ACC112 (cell line): Measurements from ENCODE around the gene NMRK1.
A peak's percentile ranks its signal among the peaks of the same experiment; 100 is the strongest.

Source experiments
- H2AFZ ChIP-seq: fragments of 200-600 bp; sonication (generic); one replicate; pipeline ENCODE4 v1.6.0; 2017; ENCODE audit warnings: antibody characterized with exemption, low read length; ENCODE audit not compliant: unreplicated experiment
- H3K27ac ChIP-seq: fragments of 200-600 bp; sonication (generic); 2 replicates; pipeline ENCODE4 v1.5.1; 2014; ENCODE audit warnings: low read depth, mild to moderate bottlenecking, antibody characterized with exemption, low read length, moderate library complexity
- H3K27me3 ChIP-seq: fragments of 200-600 bp; sonication (generic); 2 replicates; pipeline ENCODE4 v1.6.1; 2014; ENCODE audit warnings: mild to moderate bottlenecking, antibody characterized with exemption, low read length, moderate library complexity, mixed read lengths; ENCODE audit not compliant: insufficient read depth
- H3K36me3 ChIP-seq: fragments of 200-600 bp; sonication (generic); 2 replicates; pipeline ENCODE4 v1.6.1; 2016; ENCODE audit warnings: mild to moderate bottlenecking, antibody characterized with exemption, low read length, moderate library complexity, mixed read lengths; ENCODE audit not compliant: insufficient read depth
- H3K4me1 ChIP-seq: fragments of 200-600 bp; sonication (generic); one replicate; pipeline ENCODE4 v1.6.1; 2016; ENCODE audit warnings: low read length, mixed read lengths; ENCODE audit not compliant: insufficient read depth, unreplicated experiment, control insufficient read depth
- H3K4me3 ChIP-seq: fragments of 200-600 bp; sonication (generic); 2 replicates; pipeline ENCODE4 v1.5.1; 2014; ENCODE audit warnings: mild to moderate bottlenecking, low read depth, low read length
- H3K79me2 ChIP-seq: fragments of 200-600 bp; sonication (generic); one replicate; pipeline ENCODE4 v1.6.0; 2016; ENCODE audit warnings: low read length; ENCODE audit not compliant: control insufficient read depth, unreplicated experiment, insufficient read depth

Gene NMRK1

DNA sequence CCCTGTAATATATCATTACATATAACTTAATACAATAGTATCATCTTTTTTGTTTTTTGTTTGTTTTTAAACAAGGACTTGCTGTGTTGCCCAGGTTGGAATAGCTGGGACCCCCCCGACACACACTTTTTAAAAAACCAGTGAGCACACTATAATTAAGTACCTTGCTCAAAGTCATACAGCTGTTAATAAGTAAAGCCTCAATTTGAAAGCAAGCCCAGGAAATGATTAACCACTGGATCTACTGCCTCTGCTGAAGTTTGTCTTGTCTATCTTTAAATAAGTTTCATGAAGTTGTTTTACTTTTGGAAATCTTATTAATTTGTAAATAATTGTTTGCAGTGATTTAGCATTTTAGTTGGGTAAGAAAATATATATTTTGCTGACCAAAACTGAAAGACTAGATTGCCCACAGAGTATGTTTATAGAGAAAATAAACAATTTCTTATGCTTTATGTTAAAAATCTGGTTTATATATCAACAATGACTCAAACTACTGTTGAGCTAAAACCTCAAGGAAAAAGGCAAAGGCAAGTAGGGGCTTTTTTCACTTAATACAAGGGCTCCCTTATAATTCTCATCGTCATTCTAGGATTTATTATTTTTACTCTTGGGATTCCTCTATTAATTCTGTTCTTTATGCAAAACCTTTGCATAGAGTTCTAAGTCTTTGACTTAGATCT lies 54.0 kb downstream of the NMRK1 start:
- H3K4me3 ChIP-seq = no peak overlapping the region
- no peaks in the 10 kb centered on the region for H3K79me2 ChIP-seq
- no peaks in the 10 kb centered on the region for H3K36me3 ChIP-seq
- no peaks in the 10 kb centered on the region for H3K27me3 ChIP-seq
- no peak overlapping the region for H3K27ac ChIP-seq
- H2AFZ ChIP-seq = no peak overlapping the region
- peaks cover 5% of the 10 kb centered on the region for H3K4me1 ChIP-seq

DNA sequence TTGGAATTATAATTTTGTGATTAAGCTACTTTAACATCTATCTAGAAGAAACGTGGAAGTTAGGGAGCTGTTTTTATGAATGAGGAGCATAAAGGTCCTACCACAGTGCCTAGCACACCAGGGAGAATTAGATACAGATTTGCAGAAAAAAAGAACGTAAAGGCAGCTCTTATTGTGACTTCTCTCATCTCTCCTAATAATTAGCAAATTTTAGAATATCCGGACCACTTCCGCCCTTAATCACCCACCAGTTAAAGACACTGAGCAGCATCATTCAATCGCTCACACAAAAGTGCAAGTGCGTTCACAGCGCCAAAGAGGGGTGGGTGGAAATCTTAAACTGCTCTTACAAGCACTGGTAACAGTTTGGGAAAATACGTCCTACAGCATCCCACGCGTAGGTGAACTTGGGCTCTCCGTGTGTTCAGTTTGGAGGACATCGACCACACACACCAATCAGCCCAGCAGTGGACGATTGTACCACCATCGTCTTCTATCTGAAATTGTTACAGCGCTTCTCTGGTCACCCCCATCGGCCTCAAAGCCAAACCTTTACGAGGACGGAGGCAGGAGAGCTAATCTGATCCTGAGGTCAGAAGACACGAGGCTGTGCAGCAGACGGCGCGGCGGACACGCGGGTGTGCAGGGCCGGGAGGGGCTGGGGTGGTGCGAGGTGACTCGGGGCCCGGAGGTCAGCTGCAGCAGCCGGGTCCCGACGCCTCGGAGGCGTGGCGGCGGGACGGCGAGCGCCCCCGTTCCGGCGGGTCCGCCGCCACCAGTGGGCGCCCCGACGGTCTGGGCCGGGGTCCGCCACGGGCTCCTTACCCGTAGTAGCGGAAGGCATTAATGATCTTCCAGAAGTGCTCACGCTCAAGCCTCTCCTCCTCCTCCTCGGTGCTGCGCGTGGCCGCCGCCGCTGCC lies 60.5 kb downstream of the NMRK1 start:
- Histone ChIP-seq H3K4me3 (peak overlapping the region; percentile 89), H2AFZ (peak overlapping the region; percentile 61), H3K27me3 (no peaks in the 10 kb centered on the region), H3K27ac (peak overlapping the region; percentile 55), H3K79me2 (peaks cover 44% of the 10 kb centered on the region), H3K36me3 (no peaks in the 10 kb centered on the region; the same call in 1 of the 2 replicates), H3K4me1 (peaks cover 9% of the 10 kb centered on the region)

DNA sequence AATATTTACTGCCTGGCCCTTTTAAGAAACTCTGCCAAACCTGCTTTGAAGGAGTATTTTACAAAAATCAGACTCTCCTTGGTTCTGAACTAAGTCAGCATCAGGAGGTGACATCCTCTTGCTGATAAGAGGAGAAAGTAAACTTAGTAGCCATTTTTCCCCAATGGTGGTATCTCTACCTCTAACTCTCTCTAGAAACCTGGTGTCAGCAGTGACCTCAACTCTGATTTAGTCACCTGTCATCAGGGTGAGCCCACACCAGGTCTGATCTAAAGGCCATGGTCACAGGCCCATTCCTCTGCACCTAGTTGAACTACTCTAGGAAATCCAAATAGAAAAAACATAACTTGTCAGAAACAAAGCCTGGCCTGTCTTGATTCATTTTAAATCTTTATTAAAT lies 64.1 kb downstream of the NMRK1 start:
- Histone ChIP-seq H3K27ac (no peak overlapping the region), H3K27me3 (no peaks in the 10 kb centered on the region), H3K4me1 (peaks cover 9% of the 10 kb centered on the region), H3K36me3 (no peaks in the 10 kb centered on the region; the same call in 1 of the 2 replicates), H2AFZ (no peak overlapping the region), H3K79me2 (peaks cover 63% of the 10 kb centered on the region), H3K4me3 (no peak overlapping the region)

DNA sequence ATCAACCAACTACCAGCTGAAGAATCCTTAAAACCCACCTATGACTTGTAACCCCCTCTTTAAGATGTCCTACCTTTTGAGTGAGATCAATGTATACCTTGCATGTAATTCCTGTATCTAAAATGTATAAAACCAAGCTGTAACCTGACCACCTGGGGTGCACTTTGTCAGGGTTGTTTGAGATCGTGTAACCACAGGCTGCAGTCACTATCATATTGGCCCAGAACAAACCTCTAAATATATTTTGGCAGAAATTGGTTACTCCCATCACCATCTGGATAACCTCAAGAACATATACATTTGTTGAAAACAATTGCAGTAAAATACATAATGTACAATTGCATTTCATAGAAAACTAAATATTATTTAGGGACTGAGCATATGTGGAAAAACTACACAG lies 68.3 kb downstream of the NMRK1 start:
- H3K27ac ChIP-seq = no peak overlapping the region
- no peaks in the 10 kb centered on the region; the same call in 1 of the 2 replicates for H3K36me3 ChIP-seq
- no peak overlapping the region for H3K4me3 ChIP-seq
- peaks cover 42% of the 10 kb centered on the region for H3K79me2 ChIP-seq
- H3K4me1 ChIP-seq = no peaks in the 10 kb centered on the region
- no peaks in the 10 kb centered on the region for H3K27me3 ChIP-seq
- no peak overlapping the region for H2AFZ ChIP-seq

DNA sequence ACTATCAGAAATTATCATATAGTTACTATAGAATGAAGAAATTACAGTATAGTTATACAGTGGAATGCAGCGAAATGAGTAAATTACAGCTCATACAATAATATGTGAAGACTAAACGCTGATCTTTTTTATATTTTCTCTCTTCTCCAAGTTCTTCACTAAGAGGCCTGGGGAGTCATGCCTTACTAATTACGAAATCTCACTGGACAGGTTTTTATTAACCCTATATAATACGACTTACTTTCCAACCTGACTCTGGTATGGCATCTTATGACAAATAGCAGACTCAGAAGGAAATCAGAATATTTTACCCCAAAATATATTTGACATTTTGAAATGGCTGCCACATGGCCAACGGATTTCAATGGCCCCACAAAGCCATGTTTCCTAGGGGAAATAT lies 68.9 kb downstream of the NMRK1 start:
- no peaks in the 10 kb centered on the region for H3K36me3 ChIP-seq
- no peaks in the 10 kb centered on the region for H3K27me3 ChIP-seq
- peaks cover 36% of the 10 kb centered on the region for H3K79me2 ChIP-seq
- H3K4me1 ChIP-seq = no peaks in the 10 kb centered on the region
- no peak overlapping the region for H2AFZ ChIP-seq
- no peak overlapping the region for H3K27ac ChIP-seq
- H3K4me3 ChIP-seq = no peak overlapping the region

DNA sequence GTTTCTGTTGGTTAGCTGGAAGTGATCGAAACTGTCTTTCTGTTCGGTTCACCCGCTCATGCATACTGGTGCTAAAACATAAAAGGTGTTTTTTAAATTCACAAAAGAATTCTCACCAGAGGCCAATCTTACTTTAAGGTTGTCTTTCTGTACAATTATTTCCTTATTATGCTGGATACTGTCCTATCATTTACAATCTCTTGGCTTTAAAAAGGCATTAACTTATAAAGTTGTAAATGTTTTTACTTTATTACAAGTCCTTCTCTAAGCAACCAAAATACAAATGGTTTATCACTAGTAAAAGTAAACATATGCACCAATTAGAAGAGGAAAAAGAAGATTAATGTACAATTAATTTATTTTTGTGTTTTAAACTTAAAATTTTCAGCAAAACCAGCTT lies 70.6 kb downstream of the NMRK1 start:
- Histone ChIP-seq H3K27ac (no peak overlapping the region), H3K4me1 (no peaks in the 10 kb centered on the region), H3K79me2 (peaks cover 25% of the 10 kb centered on the region), H3K27me3 (no peaks in the 10 kb centered on the region), H2AFZ (no peak overlapping the region), H3K4me3 (no peak overlapping the region), H3K36me3 (no peaks in the 10 kb centered on the region)

DNA sequence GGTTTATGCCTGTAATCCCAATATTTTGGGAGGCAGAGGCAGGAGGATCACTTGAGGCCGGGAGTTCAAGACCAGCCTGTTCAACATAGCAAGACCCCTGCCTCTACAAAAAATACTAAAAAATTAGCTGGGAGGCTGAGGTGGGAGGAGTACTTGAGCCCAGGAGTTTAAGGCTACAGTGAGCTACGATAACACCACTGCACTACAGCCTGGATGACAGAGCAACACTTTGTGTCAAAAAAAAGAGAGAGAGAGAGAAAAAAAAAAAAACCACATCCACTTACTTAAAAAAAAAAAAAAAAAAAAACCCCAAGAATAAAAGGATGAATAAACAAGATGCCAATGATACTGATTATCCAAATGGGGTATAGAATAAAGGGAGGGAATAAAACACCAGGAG lies 74.2 kb downstream of the NMRK1 start:
- H3K27ac ChIP-seq = no peak overlapping the region
- H3K4me1 ChIP-seq = no peaks in the 10 kb centered on the region
- peaks cover 6% of the 10 kb centered on the region for H3K79me2 ChIP-seq
- no peaks in the 10 kb centered on the region for H3K27me3 ChIP-seq
- no peak overlapping the region for H2AFZ ChIP-seq
- no peak overlapping the region for H3K4me3 ChIP-seq
- no peaks in the 10 kb centered on the region for H3K36me3 ChIP-seq
